AG08395 (cell line): ENCODE results near the gene RAB9A.
A peak's percentile ranks its signal among the peaks of the same experiment; 100 is the strongest.
"Not testable (repeated sequence)": the region's sequence is repeated elsewhere in the genome, so short reads cannot be mapped to it uniquely, and the experiment has no call there.

Experiments
- DNase-seq: peaks from one replicate; pipeline ENCODE4 v3.0.0; 2012; ENCODE audit warnings: mixed read lengths, low spot score

RAB9A gene

GRCh38 chrX:13669755-13670154 lies 19.2 kb upstream of the RAB9A start:
- not testable (repeated sequence) for DNase-seq

GRCh38 chrX:13670197-13670596 lies 18.7 kb upstream of the RAB9A start:
- DNase-seq, result no peak

- DNase-seq, result no peak
Measured at GRCh38 chrX:13673016-13673415, 15.9 kb upstream of the RAB9A start.

- no peak for DNase-seq
Measured at GRCh38 chrX:13676885-13677284, 12.0 kb upstream of the RAB9A start.

- DNase-seq, result not testable (repeated sequence)
Measured at GRCh38 chrX:13679700-13680099, 9.2 kb upstream of the RAB9A start.

- DNase-seq, result no peak
Measured at GRCh38 chrX:13681595-13681994, 7.3 kb upstream of the RAB9A start.

GRCh38 chrX:13684361-13684760 lies 4.6 kb upstream of the RAB9A start:
- no peak for DNase-seq

GRCh38 chrX:13685126-13685763 lies 3.7 kb upstream of the RAB9A start:
- DNase-seq, result peak; percentile 15

- no peak for DNase-seq
Measured at GRCh38 chrX:13687203-13687602, 1.7 kb upstream of the RAB9A start.

- DNase-seq, result no peak
Measured at GRCh38 chrX:13688384-13688957, 457 bp upstream of the RAB9A start.

- DNase-seq, result peak; percentile 24
Measured at GRCh38 chrX:13689741-13690211, 848 bp downstream of the RAB9A start.

- no peak for DNase-seq
Measured at GRCh38 chrX:13690836-13691235, 1.9 kb downstream of the RAB9A start.

GRCh38 chrX:13691841-13692371 lies 3.0 kb downstream of the RAB9A start:
- DNase-seq, result no peak

- no peak for DNase-seq
Measured at GRCh38 chrX:13692771-13693231, 3.9 kb downstream of the RAB9A start.

GRCh38 chrX:13693341-13693961 lies 4.5 kb downstream of the RAB9A start:
- DNase-seq, result no peak

- DNase-seq, result no peak
Measured at GRCh38 chrX:13694359-13694758, 5.4 kb downstream of the RAB9A start.

- DNase-seq, result no peak
Measured at GRCh38 chrX:13694983-13695382, 6.1 kb downstream of the RAB9A start.

- no peak for DNase-seq
Measured at GRCh38 chrX:13695601-13696115, 6.7 kb downstream of the RAB9A start.

GRCh38 chrX:13697455-13697854 lies 8.5 kb downstream of the RAB9A start:
- no peak for DNase-seq

- DNase-seq, result no peak
Measured at GRCh38 chrX:13697976-13698375, 9.0 kb downstream of the RAB9A start.

GRCh38 chrX:13698432-13698831 lies 9.5 kb downstream of the RAB9A start:
- no peak for DNase-seq

GRCh38 chrX:13699183-13699826 lies 10.4 kb downstream of the RAB9A start:
- DNase-seq, result peak; percentile 56
